Ascending aorta (tissue), 2 donors: ENCODE data around the gene POLDIP3. TPM values are rescaled to one million over a fixed set of nuclear protein-coding genes. Genes with fewer than 3 reads are reported as not detected.
A peak's percentile ranks its signal among the peaks of the same experiment; 100 is the strongest.

Experiments
- DNase-seq, 2 donors: peaks; one replicate each; pipeline ENCODE4 v3.0.0-alpha.2; 2019; ENCODE audit warnings: low spot score in 2 of 2
- H3K27ac ChIP-seq, 2 donors: fragments of 200-600 bp; sonication (generic); one replicate each; pipeline ENCODE4 v1.5.1; 2016 to 2017; ENCODE audit warnings: mild to moderate bottlenecking in 1 of 2
- H3K27me3 ChIP-seq: fragments of 200-600 bp; sonication (generic); one replicate; pipeline ENCODE4 v1.5.1; 2017
- H3K36me3 ChIP-seq, 2 donors: fragments of 200-600 bp; sonication (generic); one replicate each; pipeline ENCODE4 v1.5.1; 2016
- H3K4me1 ChIP-seq, 2 donors: fragments of 200-600 bp; sonication (generic); one replicate each; pipeline ENCODE4 v1.5.1; 2016 to 2017; ENCODE audit warnings: mild to moderate bottlenecking in 1 of 2
- H3K4me3 ChIP-seq, 2 donors: fragments of 200-600 bp; sonication (generic); one replicate each; pipeline ENCODE4 v1.5.1; 2016 to 2017; ENCODE audit warnings: mild to moderate bottlenecking in 1 of 2
- H3K9me3 ChIP-seq, 2 donors: fragments of 200-600 bp; sonication (generic); one replicate each; pipeline ENCODE4 v1.5.1; 2016
- intact Hi-C: fragments of 100-400 bp; cut with DNase I; formaldehyde crosslinking; loops from one replicate; pipeline ENCODE4 v1.15.1; 2023
- total RNA-seq: library from RNA; depleted of rRNA; stranded (reverse); fragments of >200 nt; gene quantifications from one replicate; pipeline ENCODE4 v1.1.0, GENCODE V29; 2016
- TF ChIP-seq, protein P1 (sequence below), 3 experiments: fragments of 200-600 bp in 2 of 3; fragments of 450-650 bp in 1 of 3; sonication (generic) in 2 of 3; IDR thresholded peaks; one replicate each; pipeline ENCODE4 v1.5.1; 2016 to 2019; ENCODE audit warnings: antibody characterized with exemption in 3 of 3, mild to moderate bottlenecking in 1 of 3, moderate library complexity in 1 of 3

Gene POLDIP3, protein sequence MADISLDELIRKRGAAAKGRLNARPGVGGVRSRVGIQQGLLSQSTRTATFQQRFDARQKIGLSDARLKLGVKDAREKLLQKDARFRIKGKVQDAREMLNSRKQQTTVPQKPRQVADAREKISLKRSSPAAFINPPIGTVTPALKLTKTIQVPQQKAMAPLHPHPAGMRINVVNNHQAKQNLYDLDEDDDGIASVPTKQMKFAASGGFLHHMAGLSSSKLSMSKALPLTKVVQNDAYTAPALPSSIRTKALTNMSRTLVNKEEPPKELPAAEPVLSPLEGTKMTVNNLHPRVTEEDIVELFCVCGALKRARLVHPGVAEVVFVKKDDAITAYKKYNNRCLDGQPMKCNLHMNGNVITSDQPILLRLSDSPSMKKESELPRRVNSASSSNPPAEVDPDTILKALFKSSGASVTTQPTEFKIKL
- total RNA-seq: 22.9 TPM

DNA sequence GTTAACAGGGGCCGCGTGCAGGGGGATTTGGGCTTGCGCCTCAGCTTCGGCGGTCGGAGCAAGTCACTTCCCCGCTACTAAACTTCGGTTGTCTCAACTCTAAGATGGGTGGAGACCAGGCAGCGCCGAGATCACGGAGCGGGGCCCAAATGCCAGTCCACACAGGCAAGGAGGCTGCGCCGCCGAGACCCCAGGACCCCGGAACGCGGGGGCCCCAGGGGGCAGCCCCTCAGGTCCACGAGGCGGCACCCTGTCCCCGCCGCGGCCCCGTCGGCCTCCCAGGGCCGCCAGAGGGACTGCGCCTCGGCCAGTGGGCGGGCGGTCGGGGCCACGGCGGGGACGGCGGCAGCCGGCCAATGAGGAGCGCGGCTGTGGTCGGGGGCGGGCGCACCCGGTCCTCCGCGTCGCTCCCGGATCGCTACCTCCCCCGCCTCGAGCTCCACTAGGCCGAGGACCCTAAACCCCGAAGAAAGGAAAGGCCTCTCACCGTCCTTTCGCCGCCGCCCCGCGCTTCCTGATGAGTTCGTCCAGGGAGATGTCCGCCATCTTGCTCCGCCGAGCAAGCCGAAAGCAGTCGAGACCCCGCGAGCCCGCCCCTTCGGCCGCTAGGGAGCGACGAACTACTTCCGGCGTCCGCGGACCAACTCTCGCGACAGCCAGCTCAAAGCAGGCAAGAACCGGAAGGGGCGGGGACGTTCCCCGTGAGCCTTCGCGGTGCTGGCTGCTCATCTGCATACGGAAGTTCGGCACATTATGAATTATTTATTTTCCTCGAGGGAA lies at the start of gene POLDIP3:
TSS of gene POLDIP3 (minus strand) at position 572 of the 780 bp plus-strand sequence. CDS start at position 546, 26 bp downstream.
- intact Hi-C loops: loop anchor here (1.0 to 2.0 kb wide), 2 partner anchors 21 to 82 kb away; no protein-coding TSS in a partner anchor
- DNase-seq: peak; percentile 90 to 99

DNA sequence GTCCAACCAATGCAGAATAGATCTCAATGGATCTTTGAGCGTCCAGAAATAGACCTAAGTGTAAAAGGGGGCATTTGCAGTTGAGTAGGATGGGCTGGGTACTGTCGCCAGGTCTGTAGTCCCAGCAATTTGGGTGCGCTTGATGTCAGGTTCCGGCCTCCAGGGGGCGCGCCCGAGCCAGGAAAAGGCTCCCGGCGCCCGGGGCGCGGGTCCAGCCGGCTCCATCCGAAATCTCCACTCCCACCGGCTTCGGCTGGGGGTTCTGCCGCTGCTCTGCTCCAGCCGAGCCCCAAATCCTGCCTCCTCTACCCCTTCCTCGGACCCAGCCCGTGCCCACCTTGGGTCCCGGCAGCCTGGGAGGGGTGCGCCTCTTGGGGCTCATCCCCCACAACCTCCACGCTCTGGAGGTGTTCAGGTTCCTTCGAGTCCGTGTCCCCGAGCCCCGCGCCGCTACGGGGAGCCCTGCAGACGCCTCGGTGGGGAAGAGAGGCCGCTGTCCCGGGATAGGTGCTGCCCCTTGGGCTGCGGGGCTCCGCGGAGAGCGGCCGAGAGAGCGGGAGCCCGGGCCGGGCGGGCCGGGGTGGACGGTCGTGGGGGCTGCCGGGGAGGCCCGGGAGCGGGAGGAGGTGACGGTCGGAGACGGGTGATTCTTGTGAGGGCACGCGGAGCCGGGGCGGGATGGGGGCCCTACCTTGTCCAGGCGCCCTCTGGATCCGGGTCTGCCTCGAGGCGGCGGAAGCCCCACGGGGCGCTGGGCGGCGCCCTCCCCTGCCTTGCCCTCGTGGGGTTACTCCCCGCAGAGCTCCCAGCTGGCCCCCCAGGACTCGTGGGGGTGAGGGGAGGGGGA lies 47.5 kb upstream of the POLDIP3 start:
- H3K27ac ChIP-seq: peak overlapping the region; percentile 17 to 34
- TF ChIP-seq, protein P1, sequence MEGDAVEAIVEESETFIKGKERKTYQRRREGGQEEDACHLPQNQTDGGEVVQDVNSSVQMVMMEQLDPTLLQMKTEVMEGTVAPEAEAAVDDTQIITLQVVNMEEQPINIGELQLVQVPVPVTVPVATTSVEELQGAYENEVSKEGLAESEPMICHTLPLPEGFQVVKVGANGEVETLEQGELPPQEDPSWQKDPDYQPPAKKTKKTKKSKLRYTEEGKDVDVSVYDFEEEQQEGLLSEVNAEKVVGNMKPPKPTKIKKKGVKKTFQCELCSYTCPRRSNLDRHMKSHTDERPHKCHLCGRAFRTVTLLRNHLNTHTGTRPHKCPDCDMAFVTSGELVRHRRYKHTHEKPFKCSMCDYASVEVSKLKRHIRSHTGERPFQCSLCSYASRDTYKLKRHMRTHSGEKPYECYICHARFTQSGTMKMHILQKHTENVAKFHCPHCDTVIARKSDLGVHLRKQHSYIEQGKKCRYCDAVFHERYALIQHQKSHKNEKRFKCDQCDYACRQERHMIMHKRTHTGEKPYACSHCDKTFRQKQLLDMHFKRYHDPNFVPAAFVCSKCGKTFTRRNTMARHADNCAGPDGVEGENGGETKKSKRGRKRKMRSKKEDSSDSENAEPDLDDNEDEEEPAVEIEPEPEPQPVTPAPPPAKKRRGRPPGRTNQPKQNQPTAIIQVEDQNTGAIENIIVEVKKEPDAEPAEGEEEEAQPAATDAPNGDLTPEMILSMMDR (IDR thresholded peaks at IDR 0.05): peak; percentile 75 to 92 (median 77)
- no peaks in the 10 kb centered on the region for H3K27me3 ChIP-seq
- H3K36me3 ChIP-seq: no peaks in the 10 kb centered on the region
- no peaks in the 10 kb centered on the region for H3K9me3 ChIP-seq
- intact Hi-C loops: loop anchor here (1.0 to 5.0 kb wide), 4 partner anchors 21 to 205 kb away; partner anchors contain the start of gene A4GALT
- DNase-seq: peak in 1 of 2 donors; percentile 88
- peak overlapping the region; percentile 43 to 65 for H3K4me3 ChIP-seq
- peaks cover 0 to 8% of the 10 kb centered on the region in 2 donors for H3K4me1 ChIP-seq

More for the DNA sequence above, at the start of gene POLDIP3:
- H3K4me3 ChIP-seq: peak within 1 kb of the TSS; percentile 67 to 87
- no peaks in the 10 kb centered on the region for H3K9me3 ChIP-seq
- TF ChIP-seq, protein P1 (IDR thresholded peaks at IDR 0.05): peak in 2 of 3 experiments; percentile 16 to 29
- H3K27ac ChIP-seq: peak within 1 kb of the TSS; percentile 88 to 98
- H3K27me3 ChIP-seq: no peaks in the 10 kb centered on the region
- peaks cover 10 to 48% of the 10 kb centered on the region in 2 donors for H3K4me1 ChIP-seq
- peaks cover 12 to 14% of the 10 kb centered on the region in 2 donors for H3K36me3 ChIP-seq

DNA sequence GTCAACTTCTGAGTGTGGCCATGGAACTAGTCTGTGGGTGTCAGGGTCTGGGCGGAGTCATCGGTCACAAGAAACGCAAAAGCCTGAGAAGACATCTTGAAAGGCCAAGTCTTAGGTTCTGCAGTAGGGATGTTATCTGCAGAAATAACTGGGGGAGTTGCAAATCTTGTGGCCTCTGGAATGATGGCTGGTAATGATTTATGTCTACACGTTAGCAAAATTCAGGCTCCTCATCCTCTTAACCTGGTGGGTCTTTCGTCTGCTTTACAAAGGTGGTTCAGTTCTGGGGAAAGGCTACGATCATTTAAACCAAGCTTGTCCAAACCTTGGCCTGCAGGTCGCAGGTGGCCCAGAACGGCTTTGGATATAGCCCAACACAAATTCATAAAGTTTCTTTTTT lies 41.9 kb upstream of the POLDIP3 start:
- H3K36me3 ChIP-seq: no peaks in the 10 kb centered on the region
- DNase-seq: no peak
- TF ChIP-seq, protein P1 (IDR thresholded peaks at IDR 0.05): no peak
- H3K4me1 ChIP-seq: peaks cover 0 to 2% of the 10 kb centered on the region in 2 donors
- no peaks in the 10 kb centered on the region for H3K9me3 ChIP-seq
- no peak overlapping the region for H3K27ac ChIP-seq
- intact Hi-C loops: loop anchor here (10.0 kb wide), 1 partner anchor 428 kb away; the partner anchor contains the start of gene TTLL1
- no peak overlapping the region for H3K4me3 ChIP-seq
- H3K27me3 ChIP-seq: no peaks in the 10 kb centered on the region

DNA sequence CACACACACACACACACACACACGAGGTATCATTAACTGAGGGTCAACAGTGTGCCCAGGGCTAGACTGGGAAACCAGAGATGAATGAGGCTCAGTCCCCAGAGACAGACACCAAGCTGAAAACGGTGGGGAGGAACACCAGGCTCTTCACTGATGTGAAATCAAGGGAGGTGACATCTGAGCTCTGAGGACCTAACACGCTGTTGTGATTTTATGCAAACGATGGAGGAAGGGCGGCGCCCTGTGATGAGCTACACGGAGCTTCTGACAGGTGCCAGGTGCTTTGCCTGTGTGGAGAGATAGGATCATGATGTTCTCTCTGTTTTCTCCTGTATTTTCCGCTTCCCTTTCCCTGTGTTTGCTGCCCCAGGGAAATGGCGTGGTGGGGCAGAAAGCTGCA lies 41.0 kb upstream of the POLDIP3 start:
- H3K4me1 ChIP-seq: no peaks in the 10 kb centered on the region
- TF ChIP-seq, protein P1 (IDR thresholded peaks at IDR 0.05): no peak
- H3K36me3 ChIP-seq: no peaks in the 10 kb centered on the region
- no peak for DNase-seq
- H3K9me3 ChIP-seq: no peaks in the 10 kb centered on the region
- no peak overlapping the region for H3K27ac ChIP-seq
- intact Hi-C loops: loop anchor here (10.0 kb wide), 1 partner anchor 429 kb away; the partner anchor contains the start of gene TTLL1
- H3K4me3 ChIP-seq: no peak overlapping the region
- H3K27me3 ChIP-seq: no peaks in the 10 kb centered on the region
